GM19468 (cell line): ENCODE results near the gene SLC12A6.
"Not testable (repeated sequence)": the region's sequence is repeated elsewhere in the genome, so short reads cannot be mapped to it uniquely, and the experiment has no call there.

Source experiments
- ATAC-seq: cut with Tn5 transposase; IDR thresholded peaks from one replicate; pipeline ENCODE4 v1.9.1; 2021; ENCODE audit warnings: mild to moderate bottlenecking, moderate library complexity, moderate number of reproducible peaks; ENCODE audit not compliant: unreplicated experiment; ENCODE audit errors: extremely low read depth

The SLC12A6 gene

DNA sequence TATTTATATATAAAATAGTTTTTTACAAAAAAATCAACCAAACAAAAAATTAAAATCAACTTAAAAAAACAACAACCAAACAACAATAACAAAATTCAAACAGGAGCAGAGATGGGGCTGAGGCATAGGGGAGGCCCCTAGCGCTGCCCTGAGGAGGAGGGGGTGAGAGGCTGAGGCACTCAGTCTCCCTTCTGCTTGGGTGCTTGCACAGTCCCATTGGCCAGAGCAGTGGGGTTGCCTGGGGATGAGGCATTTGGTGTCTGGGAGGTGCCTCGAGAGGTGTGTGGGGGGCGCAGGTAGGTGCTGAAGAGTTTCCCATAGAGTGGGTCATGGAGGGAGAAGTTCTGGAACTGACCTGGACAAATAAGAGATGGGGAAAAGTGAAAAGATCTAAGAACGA, 21.4 kb upstream of the SLC12A6 start:
- ATAC-seq, result no peak

DNA sequence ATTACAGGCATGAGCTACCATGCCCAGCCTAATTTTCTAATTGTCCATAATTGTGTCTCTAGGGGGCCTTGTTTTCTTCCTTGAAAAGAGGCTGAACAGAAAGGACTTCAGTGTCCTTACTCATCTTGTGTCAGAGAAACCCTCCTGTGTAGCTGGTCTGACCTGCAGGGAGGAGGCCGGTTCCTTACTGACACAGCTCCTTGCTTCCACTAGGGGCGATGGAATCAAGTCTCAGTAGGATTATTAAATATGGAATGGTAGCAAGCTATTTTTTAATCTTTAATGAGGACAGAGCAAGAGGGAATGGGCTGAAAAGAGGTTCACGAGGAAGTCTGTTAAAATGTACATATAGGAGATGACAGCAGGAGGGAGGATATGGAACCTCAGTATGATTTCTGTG, 20.8 kb upstream of the SLC12A6 start:
- ATAC-seq, result no peak

DNA sequence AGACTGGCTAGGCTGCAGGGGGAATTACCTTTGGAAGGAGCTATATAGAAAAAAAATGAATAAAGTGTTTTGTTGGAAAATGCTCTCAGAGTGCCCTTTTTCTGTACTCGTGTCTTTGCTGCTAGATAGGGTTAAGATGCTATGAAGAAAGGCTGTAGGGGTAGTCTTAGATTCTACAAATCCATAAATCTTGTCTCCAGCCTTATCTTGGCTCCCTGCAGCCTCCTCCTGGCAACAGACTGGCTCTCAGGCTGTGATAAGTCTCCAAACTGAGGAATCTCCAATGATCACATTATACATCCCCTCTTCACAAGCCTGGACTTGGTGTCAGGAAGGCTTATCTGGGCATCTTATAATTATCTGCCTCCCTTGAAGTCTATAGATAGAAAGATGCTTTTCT, 20.1 kb upstream of the SLC12A6 start:
- ATAC-seq, result no peak

DNA sequence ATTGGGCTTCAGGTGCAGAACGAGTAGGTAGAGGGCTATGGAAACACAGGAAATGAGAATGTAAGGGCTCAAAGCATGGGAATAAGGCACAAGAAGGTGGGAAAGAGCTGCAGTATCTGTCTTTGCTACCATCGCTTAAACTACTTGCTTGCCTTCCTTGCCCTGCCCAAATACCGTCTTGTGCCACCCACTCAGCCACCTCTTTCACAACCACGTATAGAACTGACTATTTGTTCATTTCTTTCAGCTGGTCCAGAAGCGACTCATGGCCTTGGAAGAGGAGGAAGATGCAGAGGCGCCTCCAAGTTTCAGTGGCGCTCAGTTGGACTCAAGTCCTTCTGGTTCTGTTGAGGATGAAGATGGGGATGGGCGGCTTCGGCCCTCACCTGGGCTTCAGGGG, 17.7 kb upstream of the SLC12A6 start:
- ATAC-seq, result no peak

DNA sequence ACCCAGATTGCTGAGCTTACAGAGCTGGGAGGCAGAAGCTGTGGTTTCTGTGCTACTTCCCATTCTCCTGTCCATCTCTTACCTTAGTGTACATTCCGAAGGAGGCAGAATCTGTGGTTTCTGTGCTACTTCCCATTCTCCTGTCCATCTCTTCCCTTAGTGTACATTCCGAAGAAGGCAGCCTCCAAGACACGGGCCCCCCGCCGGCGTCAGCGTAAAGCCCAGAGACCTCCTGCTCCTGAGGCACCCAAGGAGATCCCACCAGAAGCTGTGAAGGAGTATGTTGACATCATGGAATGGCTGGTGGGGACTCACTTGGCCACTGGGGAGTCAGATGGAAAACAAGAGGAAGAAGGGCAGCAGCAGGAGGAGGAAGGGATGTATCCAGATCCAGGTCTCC, 16.7 kb upstream of the SLC12A6 start:
- no peak for ATAC-seq

DNA sequence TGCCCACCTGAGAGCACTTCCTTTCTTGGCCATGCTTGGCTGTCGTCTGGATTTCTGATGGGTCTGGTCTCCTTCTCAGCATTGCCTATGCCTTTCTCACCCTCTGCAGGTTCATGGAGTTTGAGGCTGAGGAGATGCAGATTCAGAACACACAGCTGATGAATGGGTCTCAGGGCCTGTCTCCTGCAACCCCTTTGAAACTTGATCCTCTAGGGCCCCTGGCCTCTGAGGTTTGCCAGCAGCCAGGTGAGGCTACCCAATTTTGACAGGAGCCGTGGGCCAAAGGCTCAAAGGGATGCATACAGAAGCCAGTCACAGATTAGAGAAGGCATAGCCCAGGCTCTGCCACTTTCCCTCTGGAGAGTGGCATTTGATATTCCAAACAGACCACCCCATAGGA, 16.0 kb upstream of the SLC12A6 start:
- no peak for ATAC-seq

DNA sequence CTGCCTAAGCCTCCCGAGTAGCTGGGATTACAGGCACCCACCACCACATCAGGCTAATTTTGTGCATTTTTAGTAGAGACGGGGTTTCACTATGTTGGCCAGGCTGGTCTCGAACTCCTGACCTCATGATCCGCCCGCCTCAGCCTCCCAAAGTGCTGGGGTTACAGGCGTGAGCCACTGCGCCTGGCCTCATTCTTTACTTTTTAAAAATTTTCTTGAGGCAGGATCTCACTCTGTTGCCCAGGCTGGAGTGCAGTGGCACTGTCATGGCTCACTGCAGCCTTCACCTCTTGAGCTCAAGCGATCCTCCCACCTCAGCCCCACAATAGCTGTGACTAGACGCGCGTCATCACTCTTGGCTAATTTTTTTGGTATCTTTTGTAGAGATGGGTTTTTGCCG, 15.4 kb upstream of the SLC12A6 start:
- ATAC-seq, result not testable (repeated sequence)

DNA sequence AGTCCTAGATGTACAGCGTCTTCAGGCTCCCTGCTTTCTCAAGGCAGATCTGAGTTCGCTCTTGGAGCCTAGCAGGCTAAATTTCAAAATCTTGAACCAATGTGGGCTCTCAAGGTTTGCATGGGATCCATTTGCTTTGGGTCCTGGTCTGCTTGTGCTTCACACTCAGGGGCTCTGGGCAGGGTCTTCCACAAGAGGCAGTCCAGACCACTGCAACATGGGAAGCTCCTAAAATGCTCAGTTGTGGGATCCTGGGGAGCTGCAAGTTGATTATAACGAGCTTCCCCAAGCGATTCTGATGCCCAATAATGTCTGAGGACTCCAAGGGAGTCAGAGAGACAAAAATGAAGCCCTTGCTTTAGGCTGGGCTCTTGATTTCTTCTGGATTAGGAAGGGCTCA, 12.2 kb upstream of the SLC12A6 start:
- no peak for ATAC-seq

DNA sequence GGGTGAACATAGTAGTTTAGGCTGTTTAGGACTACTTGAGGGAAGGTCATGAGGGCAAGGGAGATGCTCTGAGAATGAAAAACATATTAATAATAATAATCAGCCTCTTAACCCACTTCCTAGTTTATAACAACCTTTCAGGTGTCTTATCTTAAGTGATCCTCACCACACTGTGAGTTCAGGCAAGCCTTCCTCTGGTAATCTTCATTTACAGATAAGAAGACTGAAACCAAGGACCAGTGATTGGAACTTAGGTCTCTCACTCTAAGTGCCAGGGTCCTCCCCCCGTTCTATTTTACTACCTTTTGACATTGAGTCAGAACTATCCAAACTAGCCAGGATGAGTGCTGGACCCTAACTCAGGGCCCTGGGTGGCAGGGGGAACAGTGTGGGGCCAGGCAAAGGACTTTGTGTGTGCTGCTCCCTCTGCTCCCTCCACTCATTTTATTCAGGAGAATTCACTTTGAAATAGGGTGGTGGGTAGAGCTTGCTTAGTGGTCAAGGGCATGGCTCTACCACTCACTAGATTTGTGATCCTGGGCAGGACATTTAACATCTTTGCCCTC, 11.2 kb upstream of the SLC12A6 start:
- no peak for ATAC-seq

DNA sequence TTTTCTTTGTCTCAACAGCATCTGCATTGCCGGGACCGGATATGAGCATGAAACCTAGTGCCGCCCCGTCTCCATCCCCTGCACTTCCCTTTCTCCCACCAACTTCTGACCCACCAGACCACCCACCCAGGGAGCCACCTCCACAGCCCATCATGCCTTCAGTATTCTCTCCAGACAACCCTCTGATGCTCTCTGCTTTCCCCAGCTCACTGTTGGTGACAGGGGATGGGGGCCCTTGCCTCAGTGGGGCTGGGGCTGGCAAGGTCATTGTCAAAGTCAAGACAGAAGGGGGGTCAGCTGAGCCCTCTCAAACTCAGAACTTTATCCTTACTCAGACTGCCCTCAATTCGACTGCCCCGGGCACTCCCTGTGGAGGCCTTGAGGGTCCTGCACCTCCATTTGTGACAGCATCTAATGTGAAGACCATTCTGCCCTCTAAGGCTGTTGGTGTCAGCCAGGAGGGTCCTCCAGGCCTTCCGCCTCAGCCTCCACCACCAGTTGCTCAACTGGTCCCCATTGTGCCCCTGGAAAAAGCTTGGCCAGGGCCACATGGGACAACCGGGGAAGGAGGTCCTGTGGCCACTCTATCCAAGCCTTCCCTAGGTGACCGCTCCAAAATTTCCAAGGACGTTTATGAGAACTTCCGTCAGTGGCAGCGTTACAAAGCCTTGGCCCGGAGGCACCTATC, 10.5 kb upstream of the SLC12A6 start:
- no peak for ATAC-seq

DNA sequence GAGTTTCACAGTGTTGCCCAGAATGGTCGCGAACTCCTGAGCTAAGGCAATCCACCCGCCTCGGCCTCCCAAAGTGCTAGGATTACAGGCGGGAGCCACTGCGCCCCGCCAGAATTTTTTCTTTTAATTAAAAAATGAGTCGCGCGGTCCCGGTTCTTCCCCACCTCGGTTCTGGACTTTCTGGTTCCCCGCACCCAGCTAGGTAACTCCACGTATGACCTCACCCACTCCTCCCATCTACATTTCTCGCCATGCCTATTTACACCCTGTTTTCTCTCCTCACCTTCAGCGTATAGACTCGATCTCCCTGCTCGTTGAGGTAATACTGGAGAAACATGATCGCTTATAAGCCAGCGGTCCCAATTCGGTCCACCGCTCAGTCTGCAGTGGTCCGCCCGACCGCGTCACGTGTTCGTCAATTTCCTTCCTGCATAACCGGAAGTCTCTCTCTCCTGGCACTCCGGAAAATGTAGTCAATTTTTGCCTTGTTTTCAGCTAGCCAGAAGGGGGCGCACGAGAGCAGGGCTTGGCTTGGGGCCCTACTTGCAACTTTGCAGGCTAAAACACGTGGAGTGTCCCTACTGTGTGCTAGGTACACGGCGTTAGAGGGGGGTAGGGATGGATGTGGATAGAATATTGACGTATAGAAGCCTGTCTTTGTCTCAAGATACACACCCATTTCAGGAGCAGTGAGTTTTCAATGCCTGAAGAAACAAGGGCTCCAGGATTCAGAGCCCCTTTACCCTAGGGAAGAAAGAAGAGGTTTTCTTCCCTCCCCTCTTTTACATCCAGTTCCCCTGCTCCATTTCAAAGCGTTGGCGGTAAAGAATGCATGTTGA, 5.4 kb upstream of the SLC12A6 start, which contains the start of the genes NOP10 and NUTM1:
Gene NOP10, minus strand, starts transcription at position 400 of the 839 bp plus-strand sequence. Its CDS starts 63 bp downstream, at position 337.
Gene NUTM1, plus strand, starts transcription at position 579 of the 839 bp plus-strand sequence. CDS start 382 bp downstream, outside the sequence.
- ATAC-seq, result peak; percentile 61

DNA sequence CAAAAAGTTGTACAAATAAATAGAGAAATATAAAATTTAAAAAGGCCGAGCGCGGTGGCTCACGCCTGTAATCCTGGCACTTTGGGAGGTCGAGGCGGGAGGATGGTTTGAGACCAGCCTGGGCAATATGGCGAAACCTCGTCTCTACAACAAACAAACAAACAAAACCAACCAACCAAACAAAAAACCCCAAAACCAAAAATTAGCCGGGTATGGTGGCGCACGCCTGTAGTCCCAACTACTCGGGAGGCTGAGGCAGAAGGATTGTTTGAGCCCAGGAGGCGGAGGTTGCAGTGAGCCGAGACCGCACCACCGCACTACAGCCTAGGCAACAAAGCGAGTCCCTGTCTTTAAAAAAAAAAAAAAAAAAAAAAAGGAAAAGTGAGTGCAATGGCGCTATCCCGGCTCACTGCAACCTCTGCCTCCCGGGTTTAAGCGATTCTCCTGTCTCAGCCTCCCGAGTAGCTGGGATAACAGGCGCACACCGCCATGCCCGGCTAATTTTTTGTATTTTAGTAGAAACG, 4.7 kb upstream of the SLC12A6 start:
- ATAC-seq, result not testable (repeated sequence)

DNA sequence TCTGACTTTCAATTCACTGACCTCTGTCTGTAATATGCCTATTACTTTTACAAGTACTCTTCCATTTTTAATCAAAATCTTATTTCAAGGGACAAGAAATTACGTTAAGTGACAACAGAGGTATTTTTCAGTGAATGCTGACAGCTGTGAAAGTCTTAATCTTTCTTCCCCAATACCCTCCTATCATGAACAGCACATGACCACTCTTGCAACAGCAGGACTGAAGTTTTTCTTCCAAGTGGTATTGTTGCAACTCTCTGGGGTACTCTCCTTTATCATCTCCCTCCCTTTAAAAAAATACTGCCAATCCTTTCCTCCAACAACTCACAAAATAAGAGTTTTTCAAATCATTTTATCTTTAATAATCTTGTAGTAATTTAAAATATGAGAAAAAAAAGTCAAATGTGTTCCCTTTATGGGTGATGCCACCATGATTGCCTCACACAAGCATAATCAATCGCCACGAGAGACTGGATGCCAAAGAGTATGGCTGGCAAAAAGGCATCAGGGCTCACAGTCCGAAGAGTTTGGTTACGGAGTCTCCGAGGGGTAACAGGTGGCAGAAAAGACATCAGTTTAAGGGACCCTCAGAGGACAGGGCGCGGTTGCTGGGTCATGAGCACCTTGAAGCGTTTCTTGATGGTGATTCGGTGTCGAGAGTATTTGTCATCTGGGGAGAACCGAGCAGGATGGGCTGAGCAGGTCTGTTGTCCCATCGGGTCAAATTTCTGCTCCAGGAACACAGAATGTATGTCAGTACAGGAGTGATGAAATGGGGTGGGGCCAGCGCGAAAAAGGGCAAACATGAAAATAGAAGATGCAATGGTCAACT, 4.0 kb upstream of the SLC12A6 start:
- ATAC-seq, result no peak

DNA sequence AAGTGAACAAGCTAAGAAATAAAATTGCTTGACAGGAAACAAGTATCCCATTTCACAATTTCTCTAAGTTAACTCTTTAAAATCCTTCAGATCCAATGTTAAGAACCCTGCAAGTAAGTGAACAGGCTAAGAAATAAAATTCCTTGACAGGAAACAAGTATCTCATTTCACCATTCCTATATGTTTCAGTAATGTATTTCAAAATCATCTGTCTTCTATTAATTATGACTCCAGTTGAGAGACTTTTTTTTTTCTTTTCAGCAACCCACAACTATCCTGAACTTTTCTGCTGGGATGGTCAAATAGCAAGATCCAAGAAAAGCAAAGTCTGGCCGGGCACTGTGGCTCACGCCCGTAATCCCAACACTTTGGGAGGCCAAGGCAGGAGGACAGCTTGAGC, 2.4 kb upstream of the SLC12A6 start:
- no peak for ATAC-seq

DNA sequence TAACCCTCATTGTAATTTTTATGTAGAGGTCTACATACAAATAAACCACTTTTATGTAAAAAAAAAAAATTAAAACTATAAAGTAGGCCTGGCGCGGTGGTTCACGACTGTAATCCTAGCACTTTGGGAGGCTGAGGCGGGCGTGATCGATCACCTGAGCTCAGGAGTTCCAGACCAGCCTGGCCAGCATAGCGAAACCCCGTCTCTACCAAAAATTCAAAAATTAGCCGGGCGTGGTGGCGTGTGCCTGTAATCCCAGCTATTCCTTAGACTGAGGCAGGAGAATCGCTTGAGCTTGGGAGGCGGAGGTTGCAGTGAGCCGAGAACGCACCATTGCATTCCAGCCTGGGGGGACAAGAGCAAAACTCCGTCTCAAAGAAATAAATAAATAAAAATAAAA, 766 bp upstream of the SLC12A6 start:
- no peak for ATAC-seq

DNA sequence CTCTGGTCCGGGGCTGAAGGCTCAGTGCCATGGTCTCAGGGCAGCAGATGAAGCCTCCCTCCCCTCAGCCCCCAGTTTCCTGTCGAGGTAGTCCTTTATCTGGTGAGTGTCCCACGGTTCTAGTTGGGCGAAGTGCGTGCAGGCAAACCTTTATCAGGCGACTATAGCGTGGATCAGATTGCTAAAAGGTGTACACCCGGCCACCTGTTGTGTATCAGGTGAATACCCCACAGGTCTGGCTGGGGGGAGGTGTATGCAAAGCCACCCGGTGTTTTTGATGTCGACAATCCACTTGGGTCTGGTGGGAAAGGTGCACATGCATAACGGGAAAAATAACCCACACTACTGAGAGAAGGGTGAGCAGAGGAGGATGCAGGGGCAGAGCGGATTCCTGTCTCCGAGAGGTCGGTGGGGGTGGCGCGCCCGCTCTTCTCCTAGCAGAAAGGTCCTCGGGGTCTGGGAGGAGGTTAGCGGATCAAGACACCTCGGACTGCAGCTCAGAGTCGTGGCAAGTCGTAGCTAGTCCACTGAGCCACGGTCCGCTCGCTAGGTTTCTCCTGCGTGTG, 507 bp downstream of the SLC12A6 start:
- no peak for ATAC-seq

DNA sequence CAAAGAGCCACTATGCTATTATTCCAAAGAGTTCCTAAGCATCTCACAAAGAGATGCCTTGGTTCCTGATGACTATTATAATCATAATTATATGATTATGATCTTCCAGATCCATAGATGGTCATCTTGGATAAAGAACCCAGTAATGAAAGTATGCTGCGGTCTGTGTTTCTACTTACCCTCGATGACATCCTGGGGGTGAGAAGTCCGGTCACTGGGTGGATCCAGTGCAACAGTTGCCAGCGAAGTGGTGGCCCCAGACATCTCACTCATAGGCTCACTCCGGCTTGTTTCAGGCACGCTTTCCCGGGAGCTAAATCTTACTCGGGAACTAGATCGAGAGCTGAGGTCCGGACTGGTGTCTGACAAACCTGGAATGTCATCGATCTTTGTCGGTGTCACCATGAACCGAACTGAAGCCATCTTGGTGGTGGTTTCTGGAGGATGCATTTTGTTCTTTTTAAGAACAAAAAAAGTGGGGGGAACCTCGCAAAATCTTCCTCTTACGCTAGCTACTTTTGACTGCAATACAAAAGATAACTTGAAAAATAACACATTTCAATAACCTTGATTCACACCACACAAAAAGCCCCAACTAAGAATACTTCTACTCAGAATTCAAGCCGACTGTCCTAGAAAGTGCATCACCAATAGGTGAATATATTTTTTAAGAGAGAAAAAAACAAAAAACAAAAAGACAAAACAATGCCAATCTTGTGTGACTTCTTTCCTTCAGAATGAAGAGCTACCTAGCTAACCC, 1.2 kb downstream of the SLC12A6 start:
- no peak for ATAC-seq

DNA sequence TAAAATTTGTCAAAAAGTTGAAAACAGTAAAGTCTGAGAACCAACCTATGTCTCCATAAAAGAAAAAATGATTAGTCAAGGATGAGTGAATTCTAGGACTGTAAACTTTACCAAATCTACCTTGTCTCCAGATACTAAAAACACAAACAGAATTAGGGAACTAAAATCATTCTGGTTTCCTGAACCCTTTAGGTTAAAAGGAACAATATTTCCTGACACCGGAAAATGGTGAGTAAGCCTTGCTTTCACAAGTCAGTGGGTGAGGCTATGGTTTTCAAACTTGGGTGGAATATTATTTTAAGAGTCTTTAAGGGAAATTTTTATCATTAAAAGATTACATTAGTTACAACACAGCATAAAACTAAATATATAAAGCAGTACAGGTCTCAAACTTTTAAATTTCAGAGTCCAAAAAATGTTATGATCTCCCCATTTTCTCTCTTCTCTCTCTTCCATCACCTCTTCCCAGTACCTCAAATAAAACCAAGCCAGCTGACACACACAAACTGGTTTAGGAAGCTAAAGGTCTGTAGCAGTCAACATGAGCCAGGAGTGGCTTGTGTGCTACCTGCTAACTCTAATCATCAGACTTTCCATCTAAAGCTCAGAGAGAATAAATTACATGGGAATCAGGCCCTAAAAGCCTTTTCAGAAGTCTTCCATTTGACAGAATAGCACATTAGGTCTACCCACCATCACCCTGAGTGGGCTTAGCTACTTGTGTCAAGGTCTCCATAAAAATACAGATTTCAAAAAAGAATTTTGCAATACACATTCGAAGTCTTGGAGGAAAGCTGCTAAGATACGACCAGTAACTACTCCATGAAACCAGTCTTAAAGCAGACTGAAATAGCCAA, 2.2 kb downstream of the SLC12A6 start:
- no peak for ATAC-seq
